Measurements from ENCODE around the gene ADGRF3. TPM values are rescaled to one million over a fixed set of nuclear protein-coding genes. Genes with fewer than 3 reads are reported as not detected.
"Not testable (repeated sequence)": the region's sequence is repeated elsewhere in the genome, so short reads cannot be mapped to it uniquely, and the experiment has no call there.

Gene ADGRF3
- total RNA-seq, 1 donor from 2014 or later, result 0.04 TPM

- ATAC-seq, result no peak
Measured at GRCh38 chr2:26347286-26347865, 787 bp upstream of the ADGRF3 start.

- ATAC-seq, result peak; percentile 99
Measured at GRCh38 chr2:26345545-26346453, 790 bp downstream of the ADGRF3 start, which contains the start of gene SELENOI. Gene SELENOI, plus strand, starts transcription at chr2:26346143. Its CDS starts 90 bp downstream, at chr2:26346233.

- no peak for ATAC-seq
Measured at GRCh38 chr2:26345283-26345544, 1.4 kb downstream of the ADGRF3 start.

- no peak for ATAC-seq
Measured at GRCh38 chr2:26344581-26345282, 1.9 kb downstream of the ADGRF3 start.

- no peak for ATAC-seq
Measured at GRCh38 chr2:26340831-26341230, 5.8 kb downstream of the ADGRF3 start.

GRCh38 chr2:26337298-26337697 lies 9.3 kb downstream of the ADGRF3 start:
- ATAC-seq, result no peak

GRCh38 chr2:26336719-26337118 lies 9.9 kb downstream of the ADGRF3 start:
- no peak for ATAC-seq

- no peak for ATAC-seq
Measured at GRCh38 chr2:26335231-26335630, 11.4 kb downstream of the ADGRF3 start.

GRCh38 chr2:26333293-26333692 lies 13.3 kb downstream of the ADGRF3 start:
- no peak for ATAC-seq

GRCh38 chr2:26331321-26331720 lies 15.3 kb downstream of the ADGRF3 start:
- ATAC-seq, result not testable (repeated sequence)

GRCh38 chr2:26330604-26331003 lies 16.0 kb downstream of the ADGRF3 start:
- ATAC-seq, result no peak

GRCh38 chr2:26330114-26330549 lies 16.5 kb downstream of the ADGRF3 start:
- peak; percentile 92 for ATAC-seq

- ATAC-seq, result not testable (repeated sequence)
Measured at GRCh38 chr2:26329083-26329482, 17.5 kb downstream of the ADGRF3 start.

GRCh38 chr2:26327291-26328272 lies 19.0 kb downstream of the ADGRF3 start:
- no peak for ATAC-seq

- ATAC-seq, result no peak
Measured at GRCh38 chr2:26326514-26326913, 20.1 kb downstream of the ADGRF3 start.

- ATAC-seq, result no peak
Measured at GRCh38 chr2:26325851-26326250, 20.7 kb downstream of the ADGRF3 start.

GRCh38 chr2:26324903-26325302 lies 21.7 kb downstream of the ADGRF3 start:
- ATAC-seq, result no peak

- not testable (repeated sequence) for ATAC-seq
Measured at GRCh38 chr2:26324479-26324878, 22.1 kb downstream of the ADGRF3 start.

GRCh38 chr2:26318950-26319349 lies 27.6 kb downstream of the ADGRF3 start:
- ATAC-seq, result no peak

- ATAC-seq, result no peak
Measured at GRCh38 chr2:26317377-26318105, 29.0 kb downstream of the ADGRF3 start.

GRCh38 chr2:26316845-26317244 lies 29.7 kb downstream of the ADGRF3 start:
- no peak for ATAC-seq

GRCh38 chr2:26316041-26316440 lies 30.5 kb downstream of the ADGRF3 start:
- ATAC-seq, result no peak
